KMS-11 (cell line): ENCODE data around the gene REXO1.

Source experiments
- H2AFZ ChIP-seq: fragments of 200-600 bp; sonication (generic); 2 replicates; pipeline ENCODE4 v1.6.1; 2016; ENCODE audit warnings: antibody characterized with exemption, mixed run types, low read depth
- H3K27ac ChIP-seq: fragments of 200-600 bp; sonication (generic); 2 replicates; pipeline ENCODE4 v1.6.1; 2016; ENCODE audit warnings: mild to moderate bottlenecking, mixed run types
- H3K27me3 ChIP-seq: fragments of 200-600 bp; sonication (generic); 2 replicates; pipeline ENCODE4 v1.6.1; 2017; ENCODE audit warnings: mild to moderate bottlenecking, low read depth, mixed run types, moderate library complexity; ENCODE audit not compliant: insufficient read depth
- H3K36me3 ChIP-seq: fragments of 200-600 bp; sonication (generic); 2 replicates; pipeline ENCODE4 v1.6.1; 2017; ENCODE audit warnings: mild to moderate bottlenecking, mixed run types; ENCODE audit not compliant: insufficient read depth
- H3K4me1 ChIP-seq: fragments of 200-600 bp; sonication (generic); 2 replicates; pipeline ENCODE4 v1.6.1; 2016; ENCODE audit warnings: mild to moderate bottlenecking, low read depth, mixed run types; ENCODE audit not compliant: poor library complexity, severe bottlenecking
- H3K4me2 ChIP-seq: fragments of 200-600 bp; sonication (generic); 2 replicates; pipeline ENCODE4 v1.7.0; 2016; ENCODE audit warnings: mild to moderate bottlenecking, mixed run types
- H3K4me3 ChIP-seq: fragments of 200-600 bp; sonication (generic); IDR thresholded peaks from 2 replicates; pipeline ENCODE4 v1.6.1; 2017; ENCODE audit warnings: low read depth, low read length, mixed read lengths; ENCODE audit not compliant: insufficient read depth
- H3K79me2 ChIP-seq: fragments of 200-600 bp; sonication (generic); 2 replicates; pipeline ENCODE4 v1.6.1; 2016; ENCODE audit warnings: low read depth, mixed run types; ENCODE audit not compliant: insufficient read depth
- H3K9ac ChIP-seq: fragments of 200-600 bp; sonication (generic); 2 replicates; pipeline ENCODE4 v1.6.1; 2016; ENCODE audit warnings: mild to moderate bottlenecking, mixed run types
- H4K20me1 ChIP-seq: fragments of 200-600 bp; sonication (generic); 2 replicates; pipeline ENCODE4 v1.6.1; 2016; ENCODE audit warnings: mild to moderate bottlenecking, mixed run types; ENCODE audit not compliant: insufficient read depth
- TF ChIP-seq, protein P1 (sequence below): fragments of 200-600 bp; sonication (generic); conservative IDR thresholded peaks from 2 replicates; pipeline ENCODE4 v1.6.1; 2017; ENCODE audit warnings: low read depth, mild to moderate bottlenecking, antibody characterized with exemption, low read length, moderate library complexity, mixed read lengths

REXO1 gene

DNA sequence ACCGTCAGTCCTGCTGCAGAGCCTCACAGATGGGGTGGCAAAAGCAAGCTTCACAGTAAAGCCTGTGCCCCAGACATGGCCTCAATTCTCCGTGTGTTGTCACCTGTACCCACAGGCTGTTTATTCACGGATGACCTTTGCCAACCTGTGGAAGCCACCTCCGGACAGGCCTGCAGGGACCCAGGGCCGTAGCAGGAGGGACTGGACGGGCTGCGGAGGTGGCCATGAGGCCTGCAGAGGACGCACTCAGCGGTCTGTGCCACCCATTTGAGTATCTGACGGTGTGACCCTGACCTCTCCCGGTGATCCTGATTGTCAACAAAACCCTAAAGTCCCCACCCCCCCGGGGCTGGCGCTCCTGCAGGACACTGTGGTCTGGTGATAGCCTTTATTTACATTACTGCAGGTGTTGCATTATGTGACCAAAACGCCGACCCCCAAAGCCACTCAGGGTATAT is 22.9 kb upstream of the REXO1 start:
- no peak overlapping the region for H3K27ac ChIP-seq
- no peak overlapping the region for H3K4me2 ChIP-seq
- no peaks in the 10 kb centered on the region for H3K36me3 ChIP-seq
- no peaks in the 10 kb centered on the region for H3K27me3 ChIP-seq
- H3K4me3 ChIP-seq = no peak overlapping the region
- H4K20me1 ChIP-seq = no peaks in the 10 kb centered on the region
- no peak overlapping the region for H2AFZ ChIP-seq
- H3K79me2 ChIP-seq = peaks cover 35% of the 10 kb centered on the region
- H3K9ac ChIP-seq = no peak overlapping the region
- peaks cover 12% of the 10 kb centered on the region for H3K4me1 ChIP-seq
- TF ChIP-seq, protein P1, sequence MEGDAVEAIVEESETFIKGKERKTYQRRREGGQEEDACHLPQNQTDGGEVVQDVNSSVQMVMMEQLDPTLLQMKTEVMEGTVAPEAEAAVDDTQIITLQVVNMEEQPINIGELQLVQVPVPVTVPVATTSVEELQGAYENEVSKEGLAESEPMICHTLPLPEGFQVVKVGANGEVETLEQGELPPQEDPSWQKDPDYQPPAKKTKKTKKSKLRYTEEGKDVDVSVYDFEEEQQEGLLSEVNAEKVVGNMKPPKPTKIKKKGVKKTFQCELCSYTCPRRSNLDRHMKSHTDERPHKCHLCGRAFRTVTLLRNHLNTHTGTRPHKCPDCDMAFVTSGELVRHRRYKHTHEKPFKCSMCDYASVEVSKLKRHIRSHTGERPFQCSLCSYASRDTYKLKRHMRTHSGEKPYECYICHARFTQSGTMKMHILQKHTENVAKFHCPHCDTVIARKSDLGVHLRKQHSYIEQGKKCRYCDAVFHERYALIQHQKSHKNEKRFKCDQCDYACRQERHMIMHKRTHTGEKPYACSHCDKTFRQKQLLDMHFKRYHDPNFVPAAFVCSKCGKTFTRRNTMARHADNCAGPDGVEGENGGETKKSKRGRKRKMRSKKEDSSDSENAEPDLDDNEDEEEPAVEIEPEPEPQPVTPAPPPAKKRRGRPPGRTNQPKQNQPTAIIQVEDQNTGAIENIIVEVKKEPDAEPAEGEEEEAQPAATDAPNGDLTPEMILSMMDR = no peak

- Histone ChIP-seq H3K4me1 (peaks cover 4% of the 10 kb centered on the region), H3K9ac (no peak overlapping the region), H3K27me3 (no peaks in the 10 kb centered on the region), H4K20me1 (no peaks in the 10 kb centered on the region), H3K4me3 (no peak overlapping the region), H3K27ac (no peak overlapping the region), H3K4me2 (no peak overlapping the region), H3K36me3 (no peaks in the 10 kb centered on the region), H2AFZ (no peak overlapping the region), H3K79me2 (peaks cover 16% of the 10 kb centered on the region)
- TF ChIP-seq, protein P1 = no peak
Observed at GRCh38 chr19:1868971-1869370, 20.7 kb upstream of the REXO1 start.

- TF ChIP-seq, protein P1 = no peak
- peaks cover 5% of the 10 kb centered on the region; the same call in 1 of the 2 replicates for H3K79me2 ChIP-seq
- no peak overlapping the region for H3K27ac ChIP-seq
Observed at GRCh38 chr19:1867349-1867724, 19.1 kb upstream of the REXO1 start.

DNA sequence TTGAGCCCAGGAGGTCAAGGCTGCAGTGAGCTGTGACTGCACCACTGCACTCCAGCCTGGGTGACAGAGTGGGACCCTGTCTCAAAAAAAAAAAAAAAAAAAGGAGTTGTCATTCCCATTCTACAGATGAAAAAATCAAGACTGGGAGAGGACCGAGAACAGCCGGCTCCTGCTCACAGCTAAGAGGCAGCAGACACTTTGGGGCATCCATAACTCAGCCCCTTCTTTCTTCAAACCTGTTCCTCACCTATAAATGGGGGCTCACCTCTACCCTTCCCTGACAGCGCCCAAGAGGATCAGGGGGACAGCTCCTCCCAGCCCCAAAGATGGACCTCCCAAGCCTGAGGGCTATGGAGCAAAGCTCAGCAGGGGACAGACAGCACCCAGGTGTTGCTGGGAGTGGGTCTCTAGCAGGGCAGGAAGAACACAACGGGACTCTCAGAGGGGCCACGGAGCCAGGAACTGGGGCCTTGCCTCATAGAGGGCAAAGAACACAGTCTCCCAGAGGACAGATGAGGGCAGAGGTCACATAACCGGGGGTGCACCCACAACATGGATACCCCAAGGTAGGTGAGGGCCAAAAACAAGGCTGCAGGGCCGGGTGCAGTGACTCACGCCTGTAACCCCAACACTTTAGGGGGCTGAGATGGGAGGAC is 18.5 kb upstream of the REXO1 start:
- H3K36me3 ChIP-seq = no peaks in the 10 kb centered on the region
- H2AFZ ChIP-seq = no peak overlapping the region
- H3K9ac ChIP-seq = no peak overlapping the region
- no peak overlapping the region for H3K27ac ChIP-seq
- H3K79me2 ChIP-seq = peaks cover 8% of the 10 kb centered on the region
- H3K4me1 ChIP-seq = no peaks in the 10 kb centered on the region
- H3K4me2 ChIP-seq = no peak overlapping the region
- TF ChIP-seq, protein P1 = no peak
- H3K27me3 ChIP-seq = no peaks in the 10 kb centered on the region
- no peak overlapping the region for H3K4me3 ChIP-seq
- H4K20me1 ChIP-seq = no peaks in the 10 kb centered on the region

More at GRCh38 chr19:1867349-1867724, 19.1 kb upstream of the REXO1 start:
- Histone ChIP-seq H3K4me3 (no peak overlapping the region), H4K20me1 (no peaks in the 10 kb centered on the region), H2AFZ (no peak overlapping the region), H3K9ac (no peak overlapping the region), H3K4me1 (no peaks in the 10 kb centered on the region), H3K36me3 (no peaks in the 10 kb centered on the region), H3K27me3 (no peaks in the 10 kb centered on the region), H3K4me2 (no peak overlapping the region)
